Activated T-cell treated with anti-CD3 and anti-CD28 coated beads, Interleukin-2, amount 50 U/mL, for 24 hours (primary cell): ENCODE measurements around the gene FARSB.

Source experiments
- DNase-seq: peaks from one replicate; pipeline ENCODE4 v3.0.0-alpha.2; 2020
- H3K27ac Mint-ChIP-seq: 2 replicates; pipeline ENCODE4 v1.8.0; 2020; ENCODE audit warnings: mild to moderate bottlenecking, mixed read lengths
- H3K27me3 Mint-ChIP-seq: 2 replicates; pipeline ENCODE4 v1.8.0; 2020; ENCODE audit warnings: mixed read lengths
- H3K36me3 Mint-ChIP-seq: 2 replicates; pipeline ENCODE4 v1.8.0; 2020; ENCODE audit warnings: low read depth, mixed read lengths
- H3K4me1 Mint-ChIP-seq: 2 replicates; pipeline ENCODE4 v1.8.0; 2020; ENCODE audit warnings: low read depth, mixed read lengths
- H3K4me3 Mint-ChIP-seq: 2 replicates; pipeline ENCODE4 v1.8.0; 2020; ENCODE audit warnings: mild to moderate bottlenecking, moderate library complexity, mixed read lengths
- H3K9me3 Mint-ChIP-seq: 2 replicates; pipeline ENCODE4 v1.8.0; 2020; ENCODE audit warnings: mixed read lengths

FARSB gene

GRCh38 chr2:222568865-222569264, 87.0 kb downstream of the FARSB start:
- no peaks in the 10 kb centered on the region for H3K9me3 Mint-ChIP-seq
- H3K4me1 Mint-ChIP-seq, result peaks cover 8% of the 10 kb centered on the region
- DNase-seq, result no peak
- H3K4me3 Mint-ChIP-seq, result no peak overlapping the region
- H3K36me3 Mint-ChIP-seq, result peaks cover 96% of the 10 kb centered on the region
- H3K27me3 Mint-ChIP-seq, result no peaks in the 10 kb centered on the region
- no peak overlapping the region for H3K27ac Mint-ChIP-seq

GRCh38 chr2:222566229-222566628, 89.7 kb downstream of the FARSB start:
- peaks cover 89% of the 10 kb centered on the region for H3K36me3 Mint-ChIP-seq
- DNase-seq, result no peak
- no peak overlapping the region for H3K4me3 Mint-ChIP-seq
- no peak overlapping the region for H3K27ac Mint-ChIP-seq
- no peaks in the 10 kb centered on the region for H3K4me1 Mint-ChIP-seq
- H3K27me3 Mint-ChIP-seq, result no peaks in the 10 kb centered on the region
- no peaks in the 10 kb centered on the region for H3K9me3 Mint-ChIP-seq

GRCh38 chr2:222563936-222564335, 92.0 kb downstream of the FARSB start:
- Mint-ChIP-seq H3K36me3 (peaks cover 76% of the 10 kb centered on the region), H3K4me3 (no peak overlapping the region), H3K27me3 (no peaks in the 10 kb centered on the region), H3K27ac (no peak overlapping the region), H3K4me1 (no peaks in the 10 kb centered on the region), H3K9me3 (no peaks in the 10 kb centered on the region)
- no peak for DNase-seq

- no peaks in the 10 kb centered on the region for H3K27me3 Mint-ChIP-seq
- no peak overlapping the region for H3K4me3 Mint-ChIP-seq
- peaks cover 69% of the 10 kb centered on the region for H3K36me3 Mint-ChIP-seq
- H3K9me3 Mint-ChIP-seq, result no peaks in the 10 kb centered on the region
- H3K4me1 Mint-ChIP-seq, result no peaks in the 10 kb centered on the region
- no peak for DNase-seq
- H3K27ac Mint-ChIP-seq, result no peak overlapping the region
Measured at GRCh38 chr2:222563106-222563718, 92.7 kb downstream of the FARSB start.

- Mint-ChIP-seq H3K4me3 (no peak overlapping the region), H3K9me3 (no peaks in the 10 kb centered on the region), H3K27me3 (peaks cover 1% of the 10 kb centered on the region), H3K27ac (no peak overlapping the region), H3K4me1 (no peaks in the 10 kb centered on the region), H3K36me3 (peaks cover 57% of the 10 kb centered on the region)
- no peak for DNase-seq
Measured at GRCh38 chr2:222561817-222562645, 93.9 kb downstream of the FARSB start.

GRCh38 chr2:222561151-222561550, 94.7 kb downstream of the FARSB start:
- Mint-ChIP-seq H3K4me3 (no peak overlapping the region), H3K27ac (no peak overlapping the region), H3K9me3 (no peaks in the 10 kb centered on the region), H3K27me3 (peaks cover 2% of the 10 kb centered on the region), H3K36me3 (peaks cover 48% of the 10 kb centered on the region), H3K4me1 (no peaks in the 10 kb centered on the region)
- DNase-seq, result no peak

- peaks cover 3% of the 10 kb centered on the region for H3K36me3 Mint-ChIP-seq
- DNase-seq, result no peak
- no peaks in the 10 kb centered on the region for H3K9me3 Mint-ChIP-seq
- no peak overlapping the region for H3K27ac Mint-ChIP-seq
- no peaks in the 10 kb centered on the region for H3K4me1 Mint-ChIP-seq
- H3K27me3 Mint-ChIP-seq, result peaks cover 26% of the 10 kb centered on the region
- no peak overlapping the region for H3K4me3 Mint-ChIP-seq
Measured at GRCh38 chr2:222554517-222554916, 101.4 kb downstream of the FARSB start.

- no peak overlapping the region for H3K4me3 Mint-ChIP-seq
- H3K27me3 Mint-ChIP-seq, result peaks cover 31% of the 10 kb centered on the region
- H3K4me1 Mint-ChIP-seq, result no peaks in the 10 kb centered on the region
- no peaks in the 10 kb centered on the region for H3K9me3 Mint-ChIP-seq
- no peak overlapping the region for H3K27ac Mint-ChIP-seq
- no peaks in the 10 kb centered on the region for H3K36me3 Mint-ChIP-seq
- DNase-seq, result no peak
Measured at GRCh38 chr2:222548992-222549391, 106.9 kb downstream of the FARSB start.

GRCh38 chr2:222547083-222547482, 108.8 kb downstream of the FARSB start:
- DNase-seq, result no peak
- H3K9me3 Mint-ChIP-seq, result no peaks in the 10 kb centered on the region
- no peak overlapping the region for H3K27ac Mint-ChIP-seq
- H3K4me3 Mint-ChIP-seq, result no peak overlapping the region
- H3K36me3 Mint-ChIP-seq, result no peaks in the 10 kb centered on the region
- peaks cover 19% of the 10 kb centered on the region for H3K27me3 Mint-ChIP-seq
- H3K4me1 Mint-ChIP-seq, result no peaks in the 10 kb centered on the region

GRCh38 chr2:222545823-222546795, 109.8 kb downstream of the FARSB start:
- H3K36me3 Mint-ChIP-seq, result no peaks in the 10 kb centered on the region
- H3K4me3 Mint-ChIP-seq, result no peak overlapping the region
- no peaks in the 10 kb centered on the region for H3K9me3 Mint-ChIP-seq
- peaks cover 17% of the 10 kb centered on the region for H3K27me3 Mint-ChIP-seq
- H3K4me1 Mint-ChIP-seq, result no peaks in the 10 kb centered on the region
- H3K27ac Mint-ChIP-seq, result no peak overlapping the region
- DNase-seq, result no peak

GRCh38 chr2:222544661-222545060, 111.2 kb downstream of the FARSB start:
- H3K4me1 Mint-ChIP-seq, result no peaks in the 10 kb centered on the region
- H3K4me3 Mint-ChIP-seq, result no peak overlapping the region
- H3K36me3 Mint-ChIP-seq, result no peaks in the 10 kb centered on the region
- H3K9me3 Mint-ChIP-seq, result no peaks in the 10 kb centered on the region
- H3K27me3 Mint-ChIP-seq, result peaks cover 12% of the 10 kb centered on the region
- H3K27ac Mint-ChIP-seq, result no peak overlapping the region
- no peak for DNase-seq

- Mint-ChIP-seq H3K27me3 (peaks cover 13% of the 10 kb centered on the region), H3K9me3 (no peaks in the 10 kb centered on the region), H3K36me3 (no peaks in the 10 kb centered on the region), H3K27ac (no peak overlapping the region), H3K4me1 (no peaks in the 10 kb centered on the region), H3K4me3 (no peak overlapping the region)
- no peak for DNase-seq
Measured at GRCh38 chr2:222538535-222538934, 117.4 kb downstream of the FARSB start.

GRCh38 chr2:222535477-222535876, 120.4 kb downstream of the FARSB start:
- Mint-ChIP-seq H3K36me3 (no peaks in the 10 kb centered on the region), H3K4me1 (no peaks in the 10 kb centered on the region), H3K27me3 (peaks cover 11% of the 10 kb centered on the region), H3K4me3 (no peak overlapping the region), H3K27ac (no peak overlapping the region), H3K9me3 (no peaks in the 10 kb centered on the region)
- DNase-seq, result no peak

GRCh38 chr2:222532315-222532714, 123.6 kb downstream of the FARSB start:
- Mint-ChIP-seq H3K27me3 (peaks cover 4% of the 10 kb centered on the region), H3K4me1 (no peaks in the 10 kb centered on the region), H3K36me3 (no peaks in the 10 kb centered on the region), H3K27ac (no peak overlapping the region), H3K4me3 (no peak overlapping the region), H3K9me3 (no peaks in the 10 kb centered on the region)
- DNase-seq, result no peak
